ENCODE results near the gene UBAP1L. TPM values are rescaled to one million over a fixed set of nuclear protein-coding genes. Genes with fewer than 3 reads are reported as not detected.

UBAP1L gene
- total RNA-seq, 1 experiment from 2014 or later = 1.7 TPM

DNA sequence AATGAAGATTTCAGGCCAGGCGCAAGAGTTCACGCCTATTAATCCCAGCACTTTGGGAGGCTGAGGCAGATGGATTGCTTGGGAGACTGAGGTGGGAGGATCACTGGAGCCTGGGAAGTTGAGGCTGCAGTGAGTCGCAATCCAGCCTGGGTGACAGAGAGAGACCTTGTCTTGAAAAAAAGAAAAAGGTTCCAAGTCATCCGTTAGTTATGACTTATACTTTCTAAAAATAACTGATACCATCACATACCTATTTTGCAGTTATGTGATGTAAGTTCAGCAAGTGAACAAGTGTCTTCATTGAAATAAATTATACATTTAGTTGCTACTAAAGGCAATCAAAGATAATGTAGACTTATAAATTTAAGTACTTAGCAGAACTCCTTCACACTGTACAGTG, 48.0 kb upstream of the UBAP1L start:
- in situ Hi-C loops (cut with HindIII; ENCODE audit: low pct_unique_long_range_greater_than_20kb, low sequenced_read_pairs) = no loop called here
- H3K27me3 ChIP-seq (ENCODE audit: control insufficient read depth, insufficient read depth, low read length) = no peaks in the 10 kb centered on the region
- no TSS peak for BruUV-seq (replicated peaks)
- no peak overlapping the region for H3K27ac ChIP-seq (ENCODE audit: low read length)
- ChIA-PET POLR2A (no interaction called here), CTCF (no interaction called here)
- H3K4me3 ChIP-seq (ENCODE audit: low read depth in 2 of 2, low read length in 2 of 2) = no peak overlapping the region
- H3K36me3 ChIP-seq (ENCODE audit: control insufficient read depth, insufficient read depth, low read length) = peaks cover 30% of the 10 kb centered on the region
- intact Hi-C loops (cut with micrococcal nuclease; ENCODE audit: unreplicated experiment) = no loop called here
- no peaks in the 10 kb centered on the region for H3K4me1 ChIP-seq (ENCODE audit: control insufficient read depth, insufficient read depth, low read length)
- no peak for TF ChIP-seq POLR2AphosphoS5 (IDR thresholded peaks at IDR 0.05; ENCODE audit: low read depth, low read length)
- TF ChIP-seq SIN3A (IDR thresholded peaks at IDR 0.05; ENCODE audit: borderline replicate concordance, insufficient read depth, low read depth, low read length) = no peak
- TF ChIP-seq, protein P1, sequence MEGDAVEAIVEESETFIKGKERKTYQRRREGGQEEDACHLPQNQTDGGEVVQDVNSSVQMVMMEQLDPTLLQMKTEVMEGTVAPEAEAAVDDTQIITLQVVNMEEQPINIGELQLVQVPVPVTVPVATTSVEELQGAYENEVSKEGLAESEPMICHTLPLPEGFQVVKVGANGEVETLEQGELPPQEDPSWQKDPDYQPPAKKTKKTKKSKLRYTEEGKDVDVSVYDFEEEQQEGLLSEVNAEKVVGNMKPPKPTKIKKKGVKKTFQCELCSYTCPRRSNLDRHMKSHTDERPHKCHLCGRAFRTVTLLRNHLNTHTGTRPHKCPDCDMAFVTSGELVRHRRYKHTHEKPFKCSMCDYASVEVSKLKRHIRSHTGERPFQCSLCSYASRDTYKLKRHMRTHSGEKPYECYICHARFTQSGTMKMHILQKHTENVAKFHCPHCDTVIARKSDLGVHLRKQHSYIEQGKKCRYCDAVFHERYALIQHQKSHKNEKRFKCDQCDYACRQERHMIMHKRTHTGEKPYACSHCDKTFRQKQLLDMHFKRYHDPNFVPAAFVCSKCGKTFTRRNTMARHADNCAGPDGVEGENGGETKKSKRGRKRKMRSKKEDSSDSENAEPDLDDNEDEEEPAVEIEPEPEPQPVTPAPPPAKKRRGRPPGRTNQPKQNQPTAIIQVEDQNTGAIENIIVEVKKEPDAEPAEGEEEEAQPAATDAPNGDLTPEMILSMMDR (IDR thresholded peaks at IDR 0.05) = no peak
- TF ChIP-seq TCF7L2 (IDR thresholded peaks at IDR 0.05; ENCODE audit: low read depth, low read length) = no peak
- TF ChIP-seq, protein P2, sequence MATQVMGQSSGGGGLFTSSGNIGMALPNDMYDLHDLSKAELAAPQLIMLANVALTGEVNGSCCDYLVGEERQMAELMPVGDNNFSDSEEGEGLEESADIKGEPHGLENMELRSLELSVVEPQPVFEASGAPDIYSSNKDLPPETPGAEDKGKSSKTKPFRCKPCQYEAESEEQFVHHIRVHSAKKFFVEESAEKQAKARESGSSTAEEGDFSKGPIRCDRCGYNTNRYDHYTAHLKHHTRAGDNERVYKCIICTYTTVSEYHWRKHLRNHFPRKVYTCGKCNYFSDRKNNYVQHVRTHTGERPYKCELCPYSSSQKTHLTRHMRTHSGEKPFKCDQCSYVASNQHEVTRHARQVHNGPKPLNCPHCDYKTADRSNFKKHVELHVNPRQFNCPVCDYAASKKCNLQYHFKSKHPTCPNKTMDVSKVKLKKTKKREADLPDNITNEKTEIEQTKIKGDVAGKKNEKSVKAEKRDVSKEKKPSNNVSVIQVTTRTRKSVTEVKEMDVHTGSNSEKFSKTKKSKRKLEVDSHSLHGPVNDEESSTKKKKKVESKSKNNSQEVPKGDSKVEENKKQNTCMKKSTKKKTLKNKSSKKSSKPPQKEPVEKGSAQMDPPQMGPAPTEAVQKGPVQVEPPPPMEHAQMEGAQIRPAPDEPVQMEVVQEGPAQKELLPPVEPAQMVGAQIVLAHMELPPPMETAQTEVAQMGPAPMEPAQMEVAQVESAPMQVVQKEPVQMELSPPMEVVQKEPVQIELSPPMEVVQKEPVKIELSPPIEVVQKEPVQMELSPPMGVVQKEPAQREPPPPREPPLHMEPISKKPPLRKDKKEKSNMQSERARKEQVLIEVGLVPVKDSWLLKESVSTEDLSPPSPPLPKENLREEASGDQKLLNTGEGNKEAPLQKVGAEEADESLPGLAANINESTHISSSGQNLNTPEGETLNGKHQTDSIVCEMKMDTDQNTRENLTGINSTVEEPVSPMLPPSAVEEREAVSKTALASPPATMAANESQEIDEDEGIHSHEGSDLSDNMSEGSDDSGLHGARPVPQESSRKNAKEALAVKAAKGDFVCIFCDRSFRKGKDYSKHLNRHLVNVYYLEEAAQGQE (IDR thresholded peaks at IDR 0.05; ENCODE audit: insufficient read depth in 1 of 2, low read depth in 2 of 2, low read length in 1 of 2) = no peak
- no peaks in the 10 kb centered on the region for H3K9me3 ChIP-seq (ENCODE audit: control insufficient read depth, insufficient read depth, low read depth, low read length)
- no peak for DNase-seq (ENCODE audit: low read depth, low spot score)
- ATAC-seq = no peak

DNA sequence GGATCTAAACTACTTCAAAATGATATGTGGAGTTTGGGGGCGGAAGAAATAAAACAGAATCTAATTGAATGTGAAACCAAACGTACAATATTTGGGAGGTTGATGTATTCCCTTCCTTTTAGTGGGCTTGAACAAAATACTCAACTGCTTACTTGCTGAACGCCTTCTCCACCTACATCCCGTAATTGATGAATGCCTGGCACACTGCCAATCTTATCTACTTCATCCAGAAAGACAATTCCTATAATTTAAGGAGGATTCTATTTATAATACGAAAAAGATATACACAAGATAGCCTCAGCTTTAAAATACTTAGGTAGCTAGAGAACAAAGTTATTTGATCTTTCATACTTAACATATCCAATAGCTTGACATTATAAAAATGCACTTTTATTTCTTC, 41.7 kb upstream of the UBAP1L start:
- no peak for TF ChIP-seq SIN3A (IDR thresholded peaks at IDR 0.05; ENCODE audit: borderline replicate concordance, insufficient read depth, low read depth, low read length)
- TF ChIP-seq, protein P1 (IDR thresholded peaks at IDR 0.05) = no peak
- TF ChIP-seq, protein P2 (IDR thresholded peaks at IDR 0.05; ENCODE audit: insufficient read depth in 1 of 2, low read depth in 2 of 2, low read length in 1 of 2) = no peak
- no peak for TF ChIP-seq POLR2AphosphoS5 (IDR thresholded peaks at IDR 0.05; ENCODE audit: low read depth, low read length)
- TF ChIP-seq TCF7L2 (IDR thresholded peaks at IDR 0.05; ENCODE audit: low read depth, low read length) = no peak
- no peak overlapping the region for H3K4me3 ChIP-seq (ENCODE audit: low read depth in 2 of 2, low read length in 2 of 2)
- H3K9me3 ChIP-seq (ENCODE audit: control insufficient read depth, insufficient read depth, low read depth, low read length) = no peaks in the 10 kb centered on the region
- no peak for DNase-seq (ENCODE audit: low read depth, low spot score)
- H3K36me3 ChIP-seq (ENCODE audit: control insufficient read depth, insufficient read depth, low read length) = peaks cover 55% of the 10 kb centered on the region
- BruUV-seq (replicated peaks) = no TSS peak
- POLR2A ChIA-PET = no interaction called here
- intact Hi-C loops (cut with micrococcal nuclease; ENCODE audit: unreplicated experiment) (no loop called here), in situ Hi-C loops (cut with HindIII; ENCODE audit: low pct_unique_long_range_greater_than_20kb, low sequenced_read_pairs) (no loop called here)
- no peak overlapping the region for H3K27ac ChIP-seq (ENCODE audit: low read length)
- no peaks in the 10 kb centered on the region for H3K4me1 ChIP-seq (ENCODE audit: control insufficient read depth, insufficient read depth, low read length)
- CTCF ChIA-PET = no interaction called here
- ATAC-seq = no peak
- no peaks in the 10 kb centered on the region for H3K27me3 ChIP-seq (ENCODE audit: control insufficient read depth, insufficient read depth, low read length)

Data from Panc1 (cell line).